ENCODE measurements around the gene APOL6. TPM values are rescaled to one million over a fixed set of nuclear protein-coding genes. Genes with fewer than 3 reads are reported as not detected.

Gene APOL6
- total RNA-seq, 2 donors from 2014 or later, result not detected

DNA sequence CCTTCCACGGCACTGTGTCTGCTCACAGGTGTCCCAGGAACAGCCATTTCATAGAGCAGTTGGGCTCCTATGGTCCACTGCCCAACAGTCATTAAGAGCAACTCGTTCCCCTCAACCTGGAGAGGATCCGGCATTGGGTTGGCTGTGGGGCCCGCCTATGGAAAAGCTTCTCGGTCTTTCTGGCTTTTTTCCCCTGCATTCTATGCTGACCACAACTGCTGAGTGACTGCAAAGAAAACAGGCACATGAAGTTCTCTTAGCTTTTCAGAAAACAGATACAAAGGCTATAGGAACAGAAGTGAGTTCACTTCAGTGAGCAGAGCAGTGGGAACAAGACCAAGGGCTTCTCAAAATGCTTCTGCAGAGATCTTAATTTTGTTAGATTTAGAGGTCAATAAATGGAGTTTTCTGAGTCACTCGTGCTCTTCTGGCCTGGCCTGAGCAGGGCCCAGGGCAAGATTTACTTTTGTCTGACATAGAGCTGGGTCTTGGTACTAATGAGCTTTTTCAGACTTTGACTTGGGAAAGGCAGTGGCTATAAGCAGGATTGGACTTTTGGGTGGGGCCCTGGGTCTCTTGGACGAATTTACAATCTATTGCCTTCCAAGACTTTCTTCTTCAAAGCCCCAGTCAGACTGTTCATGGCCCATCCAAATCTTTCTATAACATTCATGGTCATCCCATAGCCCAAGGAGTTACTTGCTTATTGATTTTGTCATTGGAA lies 55.8 kb downstream of the APOL6 start:
- Histone ChIP-seq H3K4me1 (ENCODE audit: control insufficient read depth, insufficient read depth, low read length) (no peaks in the 10 kb centered on the region), H3K27ac (ENCODE audit: low read depth, low read length) (no peak overlapping the region), H3K9me3 (ENCODE audit: control insufficient read depth, low read length) (no peaks in the 10 kb centered on the region), H3K27me3 (ENCODE audit: control insufficient read depth, insufficient read depth, low read length, poor library complexity, severe bottlenecking) (no peaks in the 10 kb centered on the region), H3K9ac (ENCODE audit: extremely low read depth, low read length, poor library complexity, severe bottlenecking) (no peak overlapping the region), H3K36me3 (ENCODE audit: control insufficient read depth, insufficient read depth, low read length) (no peaks in the 10 kb centered on the region), H3K4me3 (ENCODE audit: low read length) (no peak overlapping the region)
- WGBS, 2 experiments (ENCODE audit: insufficient coverage in 1 of 2, insufficient read length in 1 of 2), result 89 to 94% methylated on average over 7 of the region's 7 CpGs
- TF ChIP-seq, protein P1, sequence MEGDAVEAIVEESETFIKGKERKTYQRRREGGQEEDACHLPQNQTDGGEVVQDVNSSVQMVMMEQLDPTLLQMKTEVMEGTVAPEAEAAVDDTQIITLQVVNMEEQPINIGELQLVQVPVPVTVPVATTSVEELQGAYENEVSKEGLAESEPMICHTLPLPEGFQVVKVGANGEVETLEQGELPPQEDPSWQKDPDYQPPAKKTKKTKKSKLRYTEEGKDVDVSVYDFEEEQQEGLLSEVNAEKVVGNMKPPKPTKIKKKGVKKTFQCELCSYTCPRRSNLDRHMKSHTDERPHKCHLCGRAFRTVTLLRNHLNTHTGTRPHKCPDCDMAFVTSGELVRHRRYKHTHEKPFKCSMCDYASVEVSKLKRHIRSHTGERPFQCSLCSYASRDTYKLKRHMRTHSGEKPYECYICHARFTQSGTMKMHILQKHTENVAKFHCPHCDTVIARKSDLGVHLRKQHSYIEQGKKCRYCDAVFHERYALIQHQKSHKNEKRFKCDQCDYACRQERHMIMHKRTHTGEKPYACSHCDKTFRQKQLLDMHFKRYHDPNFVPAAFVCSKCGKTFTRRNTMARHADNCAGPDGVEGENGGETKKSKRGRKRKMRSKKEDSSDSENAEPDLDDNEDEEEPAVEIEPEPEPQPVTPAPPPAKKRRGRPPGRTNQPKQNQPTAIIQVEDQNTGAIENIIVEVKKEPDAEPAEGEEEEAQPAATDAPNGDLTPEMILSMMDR (conservative IDR thresholded peaks at IDR 0.05), result no peak
- Mint-ChIP-seq H3K4me3 (no peak overlapping the region), H3K9me3 (no peaks in the 10 kb centered on the region), H3K27ac (no peak overlapping the region), H3K4me1 (no peaks in the 10 kb centered on the region), H3K27me3 (ENCODE audit: insufficient read depth) (peaks cover 10% of the 10 kb centered on the region), H3K36me3 (ENCODE audit: low read depth) (no peaks in the 10 kb centered on the region)
- DNase-seq, result no peak

- DNase-seq, result no peak
- no peak overlapping the region for H3K27ac Mint-ChIP-seq
- Histone ChIP-seq H3K4me1 (ENCODE audit: control insufficient read depth, insufficient read depth, low read length) (no peaks in the 10 kb centered on the region), H3K27me3 (ENCODE audit: control insufficient read depth, insufficient read depth, low read length, poor library complexity, severe bottlenecking) (no peaks in the 10 kb centered on the region), H3K9me3 (ENCODE audit: control insufficient read depth, low read length) (no peaks in the 10 kb centered on the region), H3K4me3 (ENCODE audit: low read length) (no peak overlapping the region), H3K36me3 (ENCODE audit: control insufficient read depth, insufficient read depth, low read length) (no peaks in the 10 kb centered on the region), H3K27ac (ENCODE audit: low read depth, low read length) (no peak overlapping the region), H3K9ac (ENCODE audit: extremely low read depth, low read length, poor library complexity, severe bottlenecking) (no peak overlapping the region)
- H3K9me3 Mint-ChIP-seq, result no peaks in the 10 kb centered on the region
- no peaks in the 10 kb centered on the region for H3K4me1 Mint-ChIP-seq
- WGBS, 2 experiments (ENCODE audit: insufficient coverage in 1 of 2, insufficient read length in 1 of 2), result 94 to 100% methylated on average over 1 to 3 of the region's 3 CpGs
- no peaks in the 10 kb centered on the region for H3K36me3 Mint-ChIP-seq (ENCODE audit: low read depth)
- TF ChIP-seq, protein P1 (conservative IDR thresholded peaks at IDR 0.05), result no peak
- no peak overlapping the region for H3K4me3 Mint-ChIP-seq
- peaks cover 5% of the 10 kb centered on the region for H3K27me3 Mint-ChIP-seq (ENCODE audit: insufficient read depth)
Measured at GRCh38 chr22:35705141-35705540, 56.9 kb downstream of the APOL6 start.

DNA sequence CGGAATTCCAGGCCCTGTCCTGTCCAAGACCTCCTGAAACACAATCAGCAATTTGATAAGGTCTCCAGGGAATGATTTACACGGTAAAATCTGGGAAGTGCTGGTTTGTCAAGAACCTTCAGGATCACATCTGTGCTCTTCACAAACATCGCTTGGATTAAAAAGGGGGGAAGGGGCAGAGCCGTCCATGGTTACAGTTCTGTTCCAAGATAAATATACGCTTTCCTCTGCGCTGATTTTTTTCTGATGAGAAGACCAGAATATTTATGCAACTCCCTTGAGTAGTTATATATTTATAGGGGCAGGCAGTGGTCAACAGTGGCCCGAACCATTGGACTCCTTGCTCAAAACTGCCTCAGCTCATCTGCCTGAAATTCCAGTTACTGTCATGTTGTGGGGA lies 60.2 kb downstream of the APOL6 start:
- no peak overlapping the region for H3K4me3 Mint-ChIP-seq
- no peaks in the 10 kb centered on the region for H3K36me3 ChIP-seq (ENCODE audit: control insufficient read depth, insufficient read depth, low read length)
- H3K9ac ChIP-seq (ENCODE audit: extremely low read depth, low read length, poor library complexity, severe bottlenecking), result no peak overlapping the region
- no peak for DNase-seq
- H3K27me3 Mint-ChIP-seq (ENCODE audit: insufficient read depth), result no peaks in the 10 kb centered on the region
- no peaks in the 10 kb centered on the region for H3K9me3 ChIP-seq (ENCODE audit: control insufficient read depth, low read length)
- no peaks in the 10 kb centered on the region for H3K27me3 ChIP-seq (ENCODE audit: control insufficient read depth, insufficient read depth, low read length, poor library complexity, severe bottlenecking)
- TF ChIP-seq, protein P1 (conservative IDR thresholded peaks at IDR 0.05), result no peak
- no peak overlapping the region for H3K4me3 ChIP-seq (ENCODE audit: low read length)
- peaks cover 8% of the 10 kb centered on the region for H3K9me3 Mint-ChIP-seq
- H3K4me1 ChIP-seq (ENCODE audit: control insufficient read depth, insufficient read depth, low read length), result no peaks in the 10 kb centered on the region
- no peak overlapping the region for H3K27ac Mint-ChIP-seq
- no peaks in the 10 kb centered on the region for H3K4me1 Mint-ChIP-seq
- WGBS, 2 experiments (ENCODE audit: insufficient coverage in 1 of 2, insufficient read length in 1 of 2), result 86 to 95% methylated on average over 3 to 7 of the region's 7 CpGs
- H3K27ac ChIP-seq (ENCODE audit: low read depth, low read length), result no peak overlapping the region
- H3K36me3 Mint-ChIP-seq (ENCODE audit: low read depth), result no peaks in the 10 kb centered on the region

All from endodermal cell (in vitro differentiated cells).